GM19328 (cell line): ENCODE measurements around the gene DNAL1.
"Not testable (repeated sequence)": the region's sequence is repeated elsewhere in the genome, so short reads cannot be mapped to it uniquely, and the experiment has no call there.

Experiments used
- ATAC-seq: cut with Tn5 transposase; IDR thresholded peaks from one replicate; pipeline ENCODE4 v1.9.1; 2021; ENCODE audit warnings: mild to moderate bottlenecking, moderate library complexity; ENCODE audit not compliant: unreplicated experiment

DNAL1 gene

GRCh38 chr14:73644531-73645247 is at the start of gene DNAL1:
Gene DNAL1 (plus strand): TSS chr14:73644986. CDS start chr14:73645040, 54 bp downstream.
- peak; percentile 96 for ATAC-seq

GRCh38 chr14:73599499-73599898 is 45.3 kb upstream of the DNAL1 start:
- no peak for ATAC-seq

- ATAC-seq: no peak
Observed at GRCh38 chr14:73602994-73603393, 41.8 kb upstream of the DNAL1 start.

- ATAC-seq: no peak
Observed at GRCh38 chr14:73606271-73606670, 38.5 kb upstream of the DNAL1 start.

- ATAC-seq: no peak
Observed at GRCh38 chr14:73607241-73607640, 37.5 kb upstream of the DNAL1 start.

- no peak for ATAC-seq
Observed at GRCh38 chr14:73610687-73611086, 34.1 kb upstream of the DNAL1 start.

- peak; percentile 77 for ATAC-seq
Observed at GRCh38 chr14:73612339-73613045, 32.3 kb upstream of the DNAL1 start, which contains the start of gene ACOT6. Gene ACOT6 (plus strand): TSS chr14:73612517. CDS start chr14:73612572, 55 bp downstream.

- no peak for ATAC-seq
Observed at GRCh38 chr14:73613046-73613383, 31.8 kb upstream of the DNAL1 start.

- ATAC-seq: no peak
Observed at GRCh38 chr14:73613419-73613963, 31.3 kb upstream of the DNAL1 start.

- no peak for ATAC-seq
Observed at GRCh38 chr14:73616831-73617230, 28.0 kb upstream of the DNAL1 start.

GRCh38 chr14:73619524-73619923 is 25.3 kb upstream of the DNAL1 start:
- ATAC-seq: no peak

- ATAC-seq: no peak
Observed at GRCh38 chr14:73620268-73620667, 24.5 kb upstream of the DNAL1 start.

- no peak for ATAC-seq
Observed at GRCh38 chr14:73623504-73624054, 21.2 kb upstream of the DNAL1 start.

GRCh38 chr14:73625706-73626105 is 19.1 kb upstream of the DNAL1 start:
- no peak for ATAC-seq

GRCh38 chr14:73627151-73627558 is 17.6 kb upstream of the DNAL1 start:
- no peak for ATAC-seq

- ATAC-seq: no peak
Observed at GRCh38 chr14:73630009-73630780, 14.6 kb upstream of the DNAL1 start.

GRCh38 chr14:73633116-73634010 is 11.4 kb upstream of the DNAL1 start:
- no peak for ATAC-seq

- no peak for ATAC-seq
Observed at GRCh38 chr14:73634011-73634833, 10.6 kb upstream of the DNAL1 start.

- ATAC-seq: not testable (repeated sequence)
Observed at GRCh38 chr14:73636355-73636754, 8.4 kb upstream of the DNAL1 start.
